Activated T-helper 2 cell treated with anti-CD3 and anti-CD28 coated beads, Interferon-gamma antibody, Interleukin-2, Interleukin-4, amounts not matched to agents 10 μg/mL and 5 μg/mL and 100 μg/mL, durations not matched to agents 14 hours and 24 hours and 36 hours (primary cell): ENCODE data around the gene NCOA7. TPM values are rescaled to one million over a fixed set of nuclear protein-coding genes. Genes with fewer than 3 reads are reported as not detected.
"Not testable (repeated sequence)": the region's sequence is repeated elsewhere in the genome, so short reads cannot be mapped to it uniquely, and the experiment has no call there.

Experiments used
- DNase-seq: peaks from one replicate; pipeline ENCODE4 v3.0.0; 2021; ENCODE audit warnings: low spot score
- H3K27ac Mint-ChIP-seq: one replicate; pipeline ENCODE4 v1.8.0; 2021; ENCODE audit warnings: mixed read lengths
- H3K27me3 Mint-ChIP-seq: one replicate; pipeline ENCODE4 v1.8.0; 2021; ENCODE audit warnings: low read depth, mixed read lengths
- H3K36me3 Mint-ChIP-seq: one replicate; pipeline ENCODE4 v1.8.0; 2021; ENCODE audit warnings: low read depth, mixed read lengths
- H3K4me1 Mint-ChIP-seq: one replicate; pipeline ENCODE4 v1.8.0; 2021; ENCODE audit warnings: low read depth, mixed read lengths
- H3K4me3 Mint-ChIP-seq: one replicate; pipeline ENCODE4 v1.8.0; 2021; ENCODE audit warnings: low read depth, mild to moderate bottlenecking, moderate library complexity, mixed read lengths
- H3K9me3 Mint-ChIP-seq: one replicate; pipeline ENCODE4 v1.8.0; 2021; ENCODE audit warnings: mixed read lengths
- intact Hi-C: fragments of 100-400 bp; cut with micrococcal nuclease; formaldehyde crosslinking; loops from one replicate; pipeline ENCODE4 v1.15.1; 2023
- total RNA-seq: library from RNA; stranded (reverse); gene quantifications from 2 replicates; pipeline ENCODE4 v1.2.3, GENCODE V29; 2022

The NCOA7 gene
- total RNA-seq, 1 donor from 2014 or later: 40.5 TPM

- H3K4me1 Mint-ChIP-seq: peaks cover 6% of the 10 kb centered on the region
- no peak for DNase-seq
- H3K27ac Mint-ChIP-seq: no peak overlapping the region
- intact Hi-C loops: loop anchor here (1.0 to 10.0 kb wide), 3 partner anchors 16 to 653 kb away; partner anchors contain the start of genes HDDC2 and TRMT11
- peaks cover 1% of the 10 kb centered on the region for H3K27me3 Mint-ChIP-seq
- no peak overlapping the region for H3K4me3 Mint-ChIP-seq
- H3K36me3 Mint-ChIP-seq: no peaks in the 10 kb centered on the region
- no peaks in the 10 kb centered on the region for H3K9me3 Mint-ChIP-seq
Observed at GRCh38 chr6:125957845-125958244, 167.1 kb downstream of the NCOA7 start.

GRCh38 chr6:125959041-125959440, 168.3 kb downstream of the NCOA7 start:
- H3K27ac Mint-ChIP-seq: no peak overlapping the region
- H3K27me3 Mint-ChIP-seq: peaks cover 1% of the 10 kb centered on the region
- no peak overlapping the region for H3K4me3 Mint-ChIP-seq
- no peak for DNase-seq
- H3K36me3 Mint-ChIP-seq: no peaks in the 10 kb centered on the region
- peaks cover 6% of the 10 kb centered on the region for H3K4me1 Mint-ChIP-seq
- H3K9me3 Mint-ChIP-seq: no peaks in the 10 kb centered on the region
- intact Hi-C loops: loop anchor here (10.0 kb wide), 1 partner anchor 654 kb away; the partner anchor contains the start of gene HDDC2

GRCh38 chr6:125961117-125961516, 170.4 kb downstream of the NCOA7 start:
- H3K36me3 Mint-ChIP-seq: no peaks in the 10 kb centered on the region
- H3K4me1 Mint-ChIP-seq: peaks cover 1% of the 10 kb centered on the region
- intact Hi-C loops: no loop called here
- H3K27ac Mint-ChIP-seq: no peak overlapping the region
- H3K9me3 Mint-ChIP-seq: no peaks in the 10 kb centered on the region
- no peaks in the 10 kb centered on the region for H3K27me3 Mint-ChIP-seq
- no peak overlapping the region for H3K4me3 Mint-ChIP-seq
- DNase-seq: no peak

- DNase-seq: no peak
- no peak overlapping the region for H3K27ac Mint-ChIP-seq
- H3K27me3 Mint-ChIP-seq: no peaks in the 10 kb centered on the region
- no peaks in the 10 kb centered on the region for H3K4me1 Mint-ChIP-seq
- H3K36me3 Mint-ChIP-seq: peaks cover 9% of the 10 kb centered on the region
- intact Hi-C loops: no loop called here
- no peaks in the 10 kb centered on the region for H3K9me3 Mint-ChIP-seq
- no peak overlapping the region for H3K4me3 Mint-ChIP-seq
Observed at GRCh38 chr6:125962900-125963497, 172.2 kb downstream of the NCOA7 start.

GRCh38 chr6:125963817-125964216, 173.1 kb downstream of the NCOA7 start:
- Mint-ChIP-seq H3K27ac (no peak overlapping the region), H3K27me3 (no peaks in the 10 kb centered on the region), H3K4me1 (no peaks in the 10 kb centered on the region), H3K36me3 (peaks cover 17% of the 10 kb centered on the region), H3K4me3 (no peak overlapping the region), H3K9me3 (no peaks in the 10 kb centered on the region)
- intact Hi-C loops: no loop called here
- no peak for DNase-seq

- Mint-ChIP-seq H3K4me1 (no peaks in the 10 kb centered on the region), H3K9me3 (no peaks in the 10 kb centered on the region), H3K27me3 (no peaks in the 10 kb centered on the region), H3K4me3 (no peak overlapping the region), H3K27ac (no peak overlapping the region), H3K36me3 (peaks cover 28% of the 10 kb centered on the region)
- intact Hi-C loops: no loop called here
- DNase-seq: no peak
Observed at GRCh38 chr6:125966569-125966968, 175.8 kb downstream of the NCOA7 start.

GRCh38 chr6:125968493-125968892, 177.7 kb downstream of the NCOA7 start:
- Mint-ChIP-seq H3K27me3 (no peaks in the 10 kb centered on the region), H3K9me3 (no peaks in the 10 kb centered on the region), H3K4me3 (no peak overlapping the region), H3K4me1 (no peaks in the 10 kb centered on the region), H3K27ac (peak overlapping the region; percentile 25), H3K36me3 (peaks cover 34% of the 10 kb centered on the region)
- intact Hi-C loops: no loop called here
- no peak for DNase-seq

GRCh38 chr6:125970760-125971159, 180.0 kb downstream of the NCOA7 start:
- no peak overlapping the region for H3K27ac Mint-ChIP-seq
- no peaks in the 10 kb centered on the region for H3K9me3 Mint-ChIP-seq
- no peak for DNase-seq
- intact Hi-C loops: no loop called here
- peaks cover 39% of the 10 kb centered on the region for H3K36me3 Mint-ChIP-seq
- H3K27me3 Mint-ChIP-seq: no peaks in the 10 kb centered on the region
- peaks cover 6% of the 10 kb centered on the region for H3K4me1 Mint-ChIP-seq
- H3K4me3 Mint-ChIP-seq: no peak overlapping the region

GRCh38 chr6:125972478-125972877, 181.7 kb downstream of the NCOA7 start:
- H3K9me3 Mint-ChIP-seq, intact Hi-C loops, H3K4me1 Mint-ChIP-seq, H3K27me3 Mint-ChIP-seq, DNase-seq, H3K4me3 Mint-ChIP-seq, H3K27ac Mint-ChIP-seq: not testable (repeated sequence)
- H3K36me3 Mint-ChIP-seq: peaks cover 38% of the 10 kb centered on the region

GRCh38 chr6:125974214-125974866, 183.6 kb downstream of the NCOA7 start:
- peaks cover 6% of the 10 kb centered on the region for H3K4me1 Mint-ChIP-seq
- H3K9me3 Mint-ChIP-seq: no peaks in the 10 kb centered on the region
- DNase-seq: no peak
- no peak overlapping the region for H3K27ac Mint-ChIP-seq
- intact Hi-C loops: loop anchor here (1.0 to 2.0 kb wide), 3 partner anchors 17 to 664 kb away; no protein-coding TSS in a partner anchor
- peaks cover 21% of the 10 kb centered on the region for H3K36me3 Mint-ChIP-seq
- H3K4me3 Mint-ChIP-seq: no peak overlapping the region
- no peaks in the 10 kb centered on the region for H3K27me3 Mint-ChIP-seq

- intact Hi-C loops: no loop called here
- H3K4me1 Mint-ChIP-seq: peaks cover 6% of the 10 kb centered on the region
- DNase-seq: no peak
- H3K36me3 Mint-ChIP-seq: peaks cover 10% of the 10 kb centered on the region
- no peaks in the 10 kb centered on the region for H3K27me3 Mint-ChIP-seq
- no peak overlapping the region for H3K27ac Mint-ChIP-seq
- no peak overlapping the region for H3K4me3 Mint-ChIP-seq
- no peaks in the 10 kb centered on the region for H3K9me3 Mint-ChIP-seq
Observed at GRCh38 chr6:125979101-125979500, 188.3 kb downstream of the NCOA7 start.
